CD4-positive, alpha-beta T cell (primary cell): ENCODE measurements around the gene TCEA2. TPM values are rescaled to one million over a fixed set of nuclear protein-coding genes. Genes with fewer than 3 reads are reported as not detected.

Source experiments
- ATAC-seq: fragments of 200-7000 bp; cut with Tn5 transposase; one replicate; pipeline ENCODE4 v1.10.0; 2022; ENCODE audit warnings: mild to moderate bottlenecking; ENCODE audit not compliant: poor library complexity
- CTCF ChIA-PET: fragments of 350-600 bp; sonication (Branson Sonifier 250); formaldehyde crosslinking; loops from one replicate; lab custom pipeline; 2021; ENCODE audit warnings: antibody characterized with exemption, inconsistent platforms; lab: Charles Lee
- POLR2A ChIA-PET: fragments of 350-600 bp; sonication (Branson Sonifier 250); formaldehyde crosslinking; loops from one replicate; lab custom pipeline; 2021; ENCODE audit warnings: antibody characterized with exemption, inconsistent platforms; lab: Charles Lee
- DNase-seq, 14 experiments: peaks; one replicate each; pipeline ENCODE4 v3.0.0-alpha.2; 2013 to 2020; ENCODE audit warnings: mixed read lengths in 2 of 14
- H3K27ac ChIP-seq, 2 donors: one replicate each; pipeline versions ENCODE4 v1.5.1 to v1.7.0; 2013; ENCODE audit warnings: low read length in 2 of 2, low read depth in 1 of 2, mild to moderate bottlenecking in 1 of 2
- H3K27me3 ChIP-seq, 2 experiments: 1 replicate in 1 of 2; 2 replicates in 1 of 2; pipeline versions ENCODE4 v1.6.1 to v1.7.0; 2013; ENCODE audit warnings: low read length in 2 of 2, control low read depth in 1 of 2, mild to moderate bottlenecking in 1 of 2, moderate library complexity in 1 of 2; ENCODE audit not compliant: insufficient read depth in 2 of 2, control insufficient read depth in 1 of 2
- H3K36me3 ChIP-seq: one replicate; pipeline ENCODE4 v1.6.1; 2013; ENCODE audit warnings: low read length, control low read depth; ENCODE audit not compliant: insufficient read depth
- H3K4me1 ChIP-seq: one replicate; pipeline ENCODE4 v1.6.1; 2013; ENCODE audit warnings: low read length, control low read depth; ENCODE audit not compliant: insufficient read depth
- H3K4me3 ChIP-seq: one replicate; pipeline ENCODE4 v1.5.1; 2013; ENCODE audit warnings: mild to moderate bottlenecking, low read length, moderate library complexity
- H3K9me3 ChIP-seq, 2 experiments: 1 replicate in 1 of 2; 2 replicates in 1 of 2; pipeline versions ENCODE4 v1.6.1 to v1.7.0; 2013; ENCODE audit warnings: low read length in 2 of 2, mild to moderate bottlenecking in 2 of 2, control low read depth in 1 of 2, moderate library complexity in 1 of 2; ENCODE audit not compliant: control insufficient read depth in 1 of 2, insufficient read depth in 1 of 2
- H3K27ac Mint-ChIP-seq: one replicate; pipeline ENCODE4 v1.8.0; 2020; ENCODE audit warnings: mixed read lengths
- H3K27me3 Mint-ChIP-seq: one replicate; pipeline ENCODE4 v1.8.0; 2021; ENCODE audit warnings: mixed read lengths
- H3K36me3 Mint-ChIP-seq: one replicate; pipeline ENCODE4 v1.8.0; 2021; ENCODE audit warnings: low read depth, mixed read lengths
- H3K4me1 Mint-ChIP-seq: one replicate; pipeline ENCODE4 v1.8.0; 2021; ENCODE audit warnings: low read depth, mixed read lengths
- H3K4me3 Mint-ChIP-seq: one replicate; pipeline ENCODE4 v1.8.0; 2020; ENCODE audit warnings: mild to moderate bottlenecking, mixed read lengths
- H3K9me3 Mint-ChIP-seq: one replicate; pipeline ENCODE4 v1.8.0; 2020; ENCODE audit warnings: mixed read lengths
- CTCF ChIP-seq: fragments of 200-600 bp; IDR thresholded peaks from one replicate; pipeline ENCODE4 v1.8.0; 2022; ENCODE audit warnings: antibody characterized with exemption, mild to moderate bottlenecking
- intact Hi-C, 2 experiments: fragments of 100-400 bp; cut with DNase I in 1 of 2; cut with micrococcal nuclease in 1 of 2; formaldehyde crosslinking; loops; one replicate each; pipeline versions ENCODE4 v1.15.1 to v1.9.0; 2023 to 2025; cut with DNase I, micrococcal nuclease
- total RNA-seq, 174 experiments: library from RNA in 2 of 174; stranded (reverse) in 2 of 174; gene quantifications; one replicate each; pipeline ENCODE4 v1.2.3 and lab custom pipeline; 2021 to 2026

TCEA2 gene
- total RNA-seq, 2 experiments from 2014 or later = 28.4 to 29.9 TPM

- no peak for TF ChIP-seq CTCF
- H3K27me3 Mint-ChIP-seq = peaks cover 7% of the 10 kb centered on the region
- ChIA-PET CTCF (no interaction called here), POLR2A (no interaction called here)
- Histone ChIP-seq H3K9me3 (no peaks in the 10 kb centered on the region), H3K27me3 (peaks cover 0 to under 1% of the 10 kb centered on the region in 2 experiments), H3K27ac (no peak overlapping the region), H3K4me1 (peaks cover 14% of the 10 kb centered on the region), H3K4me3 (no peak overlapping the region), H3K36me3 (peaks cover 6% of the 10 kb centered on the region)
- DNase-seq = no peak
- no peaks in the 10 kb centered on the region for H3K9me3 Mint-ChIP-seq
- H3K4me3 Mint-ChIP-seq = no peak overlapping the region
- H3K36me3 Mint-ChIP-seq = peaks cover 5% of the 10 kb centered on the region
- intact Hi-C loops = no loop called here
- H3K27ac Mint-ChIP-seq = no peak overlapping the region
- no peak for ATAC-seq
- H3K4me1 Mint-ChIP-seq = peaks cover 16% of the 10 kb centered on the region
These were observed 32.9 kb downstream of the TCEA2 start for GRCh38 chr20:64095927-64096326.

DNA sequence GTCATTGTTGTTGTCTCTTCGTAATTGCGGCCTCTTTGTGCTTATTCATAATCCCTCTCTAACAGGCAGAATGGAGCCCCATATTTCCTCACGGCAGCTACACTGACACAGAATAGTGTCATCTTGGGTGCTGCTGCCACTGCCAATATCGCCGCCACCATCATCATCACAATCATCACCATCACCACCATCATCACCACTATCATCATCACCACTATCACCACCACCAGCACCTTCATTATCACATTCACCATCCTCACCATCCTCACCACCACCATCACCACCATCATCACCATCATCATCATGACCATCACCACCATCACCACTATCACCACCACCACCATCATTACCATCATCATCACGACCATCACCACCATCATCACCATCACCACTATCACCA lies 33.5 kb downstream of the TCEA2 start:
- no peaks in the 10 kb centered on the region for H3K9me3 Mint-ChIP-seq
- H3K27ac Mint-ChIP-seq = no peak overlapping the region

DNA sequence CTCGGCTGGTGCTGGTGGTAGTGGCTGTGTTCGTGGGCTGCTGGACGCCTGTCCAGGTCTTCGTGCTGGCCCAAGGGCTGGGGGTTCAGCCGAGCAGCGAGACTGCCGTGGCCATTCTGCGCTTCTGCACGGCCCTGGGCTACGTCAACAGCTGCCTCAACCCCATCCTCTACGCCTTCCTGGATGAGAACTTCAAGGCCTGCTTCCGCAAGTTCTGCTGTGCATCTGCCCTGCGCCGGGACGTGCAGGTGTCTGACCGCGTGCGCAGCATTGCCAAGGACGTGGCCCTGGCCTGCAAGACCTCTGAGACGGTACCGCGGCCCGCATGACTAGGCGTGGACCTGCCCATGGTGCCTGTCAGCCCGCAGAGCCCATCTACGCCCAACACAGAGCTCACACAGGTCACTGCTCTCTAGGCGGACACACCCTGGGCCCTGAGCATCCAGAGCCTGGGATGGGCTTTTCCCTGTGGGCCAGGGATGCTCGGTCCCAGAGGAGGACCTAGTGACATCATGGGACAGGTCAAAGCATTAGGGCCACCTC lies 35.5 kb downstream of the TCEA2 start:
- Histone ChIP-seq H3K4me3 (no peak overlapping the region), H3K4me1 (peaks cover 31% of the 10 kb centered on the region), H3K27ac (no peak overlapping the region), H3K27me3 (peaks cover 21 to 22% of the 10 kb centered on the region in 2 experiments), H3K36me3 (peaks cover 6% of the 10 kb centered on the region), H3K9me3 (no peaks in the 10 kb centered on the region)
- intact Hi-C loops = no loop called here
- no peak for TF ChIP-seq CTCF
- peaks cover 22% of the 10 kb centered on the region for H3K27me3 Mint-ChIP-seq
- no peak overlapping the region for H3K27ac Mint-ChIP-seq
- no peak overlapping the region for H3K4me3 Mint-ChIP-seq
- DNase-seq (no peak), ATAC-seq (no peak)
- peaks cover 24% of the 10 kb centered on the region for H3K4me1 Mint-ChIP-seq
- H3K36me3 Mint-ChIP-seq = peaks cover 5% of the 10 kb centered on the region
- ChIA-PET CTCF (no interaction called here), POLR2A (no interaction called here)
- no peaks in the 10 kb centered on the region for H3K9me3 Mint-ChIP-seq

More for the DNA sequence above, 33.5 kb downstream of the TCEA2 start:
- intact Hi-C loops = no loop called here
- no peak for DNase-seq
- H3K4me1 Mint-ChIP-seq = peaks cover 23% of the 10 kb centered on the region
- H3K4me3 Mint-ChIP-seq = no peak overlapping the region
- ATAC-seq = no peak
- Histone ChIP-seq H3K9me3 (no peaks in the 10 kb centered on the region), H3K27ac (no peak overlapping the region), H3K4me3 (no peak overlapping the region), H3K36me3 (peaks cover 6% of the 10 kb centered on the region), H3K27me3 (peaks cover 5 to 6% of the 10 kb centered on the region in 2 experiments), H3K4me1 (peaks cover 16% of the 10 kb centered on the region)
- TF ChIP-seq CTCF = no peak
- ChIA-PET CTCF (no interaction called here), POLR2A (no interaction called here)
- peaks cover 5% of the 10 kb centered on the region for H3K36me3 Mint-ChIP-seq
- H3K27me3 Mint-ChIP-seq = peaks cover 13% of the 10 kb centered on the region
